Sigmoid colon (tissue), 7 donors: ENCODE results near the gene SRC. TPM values are rescaled to one million over a fixed set of nuclear protein-coding genes. Genes with fewer than 3 reads are reported as not detected.
"Not testable (repeated sequence)": the region's sequence is repeated elsewhere in the genome, so short reads cannot be mapped to it uniquely, and the experiment has no call there.

ENCODE experiments used
- DNase-seq: peaks from one replicate; pipeline ENCODE4 v3.0.0-alpha.2; 2019
- H3K27ac ChIP-seq, 4 donors: fragments of 200-600 bp; sonication (generic); one replicate each; pipeline ENCODE4 v1.5.1; 2016 to 2019; ENCODE audit warnings: mild to moderate bottlenecking in 1 of 4
- H3K27me3 ChIP-seq, 3 donors: fragments of 200-600 bp; sonication (generic); one replicate each; pipeline ENCODE4 v1.5.1; 2019; ENCODE audit warnings: mild to moderate bottlenecking in 1 of 3
- H3K36me3 ChIP-seq, 4 donors: fragments of 200-600 bp; sonication (generic); one replicate each; pipeline ENCODE4 v1.5.1; 2016 to 2019
- H3K4me1 ChIP-seq, 4 donors: fragments of 200-600 bp; sonication (generic); one replicate each; pipeline ENCODE4 v1.5.1; 2017 to 2019
- H3K4me3 ChIP-seq, 4 donors: fragments of 200-600 bp; sonication (generic); one replicate each; pipeline ENCODE4 v1.5.1; 2017 to 2019; ENCODE audit warnings: mild to moderate bottlenecking in 2 of 4, moderate library complexity in 1 of 4
- H3K9me3 ChIP-seq, 4 donors: fragments of 200-600 bp in 3 of 4; sonication (generic) in 3 of 4; one replicate each; pipeline versions ENCODE4 v1.5.1 to v1.6.1; 2013 to 2019
- CTCF ChIP-seq, 4 experiments: fragments of 450-650 bp in 3 of 4; fragments of 200-600 bp in 1 of 4; IDR thresholded peaks; one replicate each; pipeline ENCODE4 v1.5.1; 2016 to 2019; ENCODE audit warnings: antibody characterized with exemption in 4 of 4, mild to moderate bottlenecking in 3 of 4, moderate library complexity in 2 of 4
- EP300 ChIP-seq, 4 donors: sonication (generic); formaldehyde crosslinking; IDR thresholded peaks; one replicate each; pipeline ENCODE4 v1.6.1; 2017; ENCODE audit warnings: antibody characterized with exemption in 4 of 4
- POLR2A ChIP-seq, 2 donors: fragments of 450-650 bp; IDR thresholded peaks; one replicate each; pipeline ENCODE4 v1.6.1; 2016; ENCODE audit warnings: antibody characterized with exemption in 2 of 2, mild to moderate bottlenecking in 2 of 2, moderate library complexity in 2 of 2
- POLR2AphosphoS5 ChIP-seq, 4 donors: sonication (generic); formaldehyde crosslinking; IDR thresholded peaks; one replicate each; pipeline ENCODE4 v1.6.1; 2017; ENCODE audit warnings: antibody characterized with exemption in 4 of 4
- WGBS, 2 donors: extraction: QIAGEN DNeasy Blood & Tissue Kit; methylation state at CpG; one replicate each; pipeline ENCODE4 v1.1.7; 2013; 5-methylcytosine and 5-hydroxymethylcytosine counted together
- intact Hi-C: fragments of 100-400 bp; cut with DNase I; formaldehyde crosslinking; loops from one replicate; pipeline ENCODE4 v1.15.1; 2023
- polyA plus RNA-seq, 3 donors: library from polyadenylated mRNA; stranded (reverse); fragments of 200-250 nt; gene quantifications; one replicate each; pipeline ENCODE4 v1.2.3, GENCODE V29; 2013
- total RNA-seq, 4 donors: library from RNA; depleted of rRNA; stranded (reverse); fragments of >200 nt; gene quantifications; one replicate each; pipeline ENCODE4 v1.1.0, GENCODE V29; 2016
- donor health status: healthy with polysubstance abuse.
- donor health status: Bipolar disorder and iron deficiency.
- donor health status: healthy.

Gene SRC
- total and polyA plus RNA-seq, 7 donors: 28.1 to 91.8 (median 52.3) TPM

GRCh38 chr20:37364927-37365272 lies 19.0 kb downstream of the SRC start:
- Histone ChIP-seq H3K27ac (no peak overlapping the region), H3K36me3 (peaks cover 0 to 36% (median 9%) of the 10 kb centered on the region in 4 donors), H3K27me3 (no peaks in the 10 kb centered on the region), H3K9me3 (no peaks in the 10 kb centered on the region), H3K4me3 (no peak overlapping the region), H3K4me1 (peaks cover 0 to 25% (median 15%) of the 10 kb centered on the region in 4 donors)
- DNase-seq: peak; percentile 38
- intact Hi-C loops: no loop called here
- TF ChIP-seq CTCF (IDR thresholded peaks at IDR 0.05) (no peak), EP300 (IDR thresholded peaks at IDR 0.05) (no peak), POLR2A (IDR thresholded peaks at IDR 0.05) (no peak), POLR2AphosphoS5 (IDR thresholded peaks at IDR 0.05) (no peak)
- 90 to 91% methylated on average over 3 of the region's 3 CpGs for WGBS, 2 donors

DNA sequence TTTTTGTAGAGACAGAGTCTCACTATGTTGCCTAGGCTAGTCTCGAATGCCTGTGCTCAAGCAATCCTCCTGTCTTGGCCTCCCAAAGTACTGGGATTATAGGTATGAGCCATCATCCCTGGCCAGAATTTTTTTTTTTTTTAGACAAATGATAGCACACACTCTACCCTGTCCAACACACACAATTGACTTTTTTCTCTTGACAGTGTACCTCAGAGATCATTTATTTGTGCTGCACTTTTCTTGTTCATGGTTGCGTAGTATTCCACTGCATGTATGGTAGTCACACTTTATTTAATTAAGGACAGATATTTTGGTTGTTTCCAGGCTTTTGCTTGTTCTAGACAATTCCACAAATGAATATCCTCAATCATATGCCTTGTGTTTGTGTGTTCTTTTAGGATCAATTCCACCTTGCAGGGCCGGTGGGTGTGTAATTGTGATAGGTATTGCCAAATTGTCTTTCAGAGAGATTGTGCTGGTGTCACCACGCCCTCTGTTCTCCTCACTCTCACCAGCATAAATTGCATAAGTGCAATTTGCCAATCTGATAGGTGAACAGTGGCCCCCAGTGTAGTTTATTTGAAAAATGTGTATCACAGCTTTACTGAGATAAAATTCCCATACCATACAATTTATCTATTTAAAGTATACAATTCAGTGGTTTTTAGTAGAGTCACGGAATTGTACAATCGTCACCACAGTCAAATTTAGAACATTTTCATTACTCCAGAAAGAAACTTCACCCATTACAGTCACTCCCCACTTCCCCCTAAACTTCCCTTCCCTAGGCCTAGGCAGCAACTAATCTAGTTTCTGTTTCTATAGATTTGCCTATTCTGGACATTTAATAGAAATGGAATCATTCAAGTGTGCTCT lies 20.1 kb downstream of the SRC start:
- no peak for TF ChIP-seq POLR2AphosphoS5 (IDR thresholded peaks at IDR 0.05)
- no peak for TF ChIP-seq EP300 (IDR thresholded peaks at IDR 0.05)
- TF ChIP-seq POLR2A (IDR thresholded peaks at IDR 0.05): no peak
- no peak for TF ChIP-seq CTCF (IDR thresholded peaks at IDR 0.05)
- Histone ChIP-seq H3K27ac (peak overlapping the region in 2 of 4 donors; percentile 1 to 31), H3K4me3 (no peak overlapping the region), H3K36me3 (peaks cover 0 to 36% (median 9%) of the 10 kb centered on the region in 4 donors), H3K9me3 (no peaks in the 10 kb centered on the region), H3K4me1 (peaks cover 0 to 25% (median 15%) of the 10 kb centered on the region in 4 donors), H3K27me3 (no peaks in the 10 kb centered on the region)
- intact Hi-C loops: no loop called here
- 78% methylated on average over 6 of the region's 6 CpGs for WGBS, 2 donors
- peak; percentile 26 for DNase-seq

- intact Hi-C loops: no loop called here
- DNase-seq: no peak
- H3K27me3 ChIP-seq: no peaks in the 10 kb centered on the region
- peaks cover 0 to 36% (median 9%) of the 10 kb centered on the region in 4 donors for H3K36me3 ChIP-seq
- WGBS, 2 donors: 52 to 66% methylated on average over 2 of the region's 2 CpGs
- H3K27ac ChIP-seq: peak overlapping the region in 2 of 4 donors; percentile 1 to 31
- H3K9me3 ChIP-seq: no peaks in the 10 kb centered on the region
- TF ChIP-seq CTCF (IDR thresholded peaks at IDR 0.05): no peak
- no peak for TF ChIP-seq EP300 (IDR thresholded peaks at IDR 0.05)
- TF ChIP-seq POLR2AphosphoS5 (IDR thresholded peaks at IDR 0.05): no peak
- TF ChIP-seq POLR2A (IDR thresholded peaks at IDR 0.05): no peak
- no peak overlapping the region for H3K4me3 ChIP-seq
- H3K4me1 ChIP-seq: peaks cover 0 to 18% (median 15%) of the 10 kb centered on the region in 4 donors
Measured at GRCh38 chr20:37366743-37367142, 20.8 kb downstream of the SRC start.

GRCh38 chr20:37369846-37370245 lies 23.9 kb downstream of the SRC start:
- no peaks in the 10 kb centered on the region for H3K27me3 ChIP-seq
- intact Hi-C loops: no loop called here
- peaks cover 0 to 32% (median 9%) of the 10 kb centered on the region in 4 donors for H3K36me3 ChIP-seq
- 88 to 95% methylated on average over 8 of the region's 8 CpGs for WGBS, 2 donors
- no peaks in the 10 kb centered on the region for H3K4me1 ChIP-seq
- H3K4me3 ChIP-seq: no peak overlapping the region
- peak; percentile 17 for DNase-seq
- H3K9me3 ChIP-seq: no peaks in the 10 kb centered on the region
- TF ChIP-seq EP300 (IDR thresholded peaks at IDR 0.05): no peak
- TF ChIP-seq POLR2AphosphoS5 (IDR thresholded peaks at IDR 0.05): no peak
- peak in 1 of 4 experiments; percentile 3 for TF ChIP-seq CTCF (IDR thresholded peaks at IDR 0.05)
- TF ChIP-seq POLR2A (IDR thresholded peaks at IDR 0.05): no peak
- no peak overlapping the region for H3K27ac ChIP-seq

- H3K36me3 ChIP-seq: peaks cover 0 to 31% (median 0%) of the 10 kb centered on the region in 4 donors
- H3K27me3 ChIP-seq, H3K27ac ChIP-seq, intact Hi-C loops, H3K4me3 ChIP-seq, H3K4me1 ChIP-seq, H3K9me3 ChIP-seq: not testable (repeated sequence)
- peak; percentile 28 for DNase-seq
- 89 to 93% methylated on average over 9 of the region's 9 CpGs for WGBS, 2 donors
Measured at GRCh38 chr20:37371845-37372244, 25.9 kb downstream of the SRC start.
